Right renal pelvis (tissue), 4 donors: ENCODE measurements around the gene SLC36A3. TPM values are rescaled to one million over a fixed set of nuclear protein-coding genes. Genes with fewer than 3 reads are reported as not detected.
"Not testable (repeated sequence)": the region's sequence is repeated elsewhere in the genome, so short reads cannot be mapped to it uniquely, and the experiment has no call there.

Experiments
- DNase-seq, 4 donors: peaks; one replicate each; pipeline ENCODE4 v3.0.0-alpha.2; 2013; ENCODE audit warnings: low read depth in 4 of 4, low spot score in 3 of 4, missing footprints in 1 of 4
- polyA plus RNA-seq, 4 donors: library from polyadenylated mRNA; unstranded; fragments of 120-200 nt; gene quantifications; one replicate each; pipeline ENCODE4 v1.2.1, GENCODE V29; 2013; ENCODE audit not compliant: insufficient read length in 4 of 4

The SLC36A3 gene
- polyA plus RNA-seq, 4 donors: 0.01 TPM; not detected in 3

GRCh38 chr5:151309821-151310220, 6.3 kb upstream of the SLC36A3 start:
- DNase-seq: not testable (repeated sequence)

GRCh38 chr5:151309266-151309665, 5.7 kb upstream of the SLC36A3 start:
- DNase-seq: not testable (repeated sequence)

DNA sequence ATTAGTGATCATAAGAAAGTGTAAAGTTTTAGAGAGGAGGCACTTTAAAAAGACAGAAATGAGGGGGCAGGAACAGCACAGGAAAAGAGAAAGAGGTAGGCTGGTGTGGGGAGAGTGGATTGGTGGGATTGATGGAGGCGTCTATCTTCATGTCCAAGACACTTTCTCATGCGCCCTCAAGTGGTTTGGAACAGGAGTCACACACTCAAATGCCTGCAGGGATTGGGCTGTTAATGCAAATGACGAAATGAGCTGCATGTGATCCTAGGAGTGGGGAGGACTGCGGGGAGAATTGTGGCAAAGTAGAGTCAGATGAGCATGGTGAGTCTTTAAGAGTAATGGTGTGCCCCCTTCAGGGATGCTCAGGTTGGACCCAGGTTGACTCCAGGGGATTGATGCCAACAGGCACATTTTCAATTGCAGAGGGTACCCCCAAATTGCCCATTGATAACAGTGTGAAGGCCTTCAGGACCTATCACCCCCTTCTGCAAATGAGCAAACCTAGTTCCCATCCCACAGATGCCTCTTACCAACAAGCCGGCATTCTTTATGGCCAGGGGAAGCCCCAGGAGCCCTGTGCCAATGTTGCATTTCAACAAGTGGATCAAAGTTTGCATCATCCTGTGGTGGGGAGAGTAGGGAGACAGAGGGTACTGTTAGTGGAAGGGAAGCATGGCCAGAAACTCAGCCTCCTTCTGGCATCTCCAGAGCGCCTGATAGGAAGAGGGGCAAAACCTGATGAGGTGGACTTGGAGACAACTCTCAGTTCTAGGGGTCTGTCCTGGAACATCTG, 5.3 kb downstream of the SLC36A3 start:
- DNase-seq: no peak

DNA sequence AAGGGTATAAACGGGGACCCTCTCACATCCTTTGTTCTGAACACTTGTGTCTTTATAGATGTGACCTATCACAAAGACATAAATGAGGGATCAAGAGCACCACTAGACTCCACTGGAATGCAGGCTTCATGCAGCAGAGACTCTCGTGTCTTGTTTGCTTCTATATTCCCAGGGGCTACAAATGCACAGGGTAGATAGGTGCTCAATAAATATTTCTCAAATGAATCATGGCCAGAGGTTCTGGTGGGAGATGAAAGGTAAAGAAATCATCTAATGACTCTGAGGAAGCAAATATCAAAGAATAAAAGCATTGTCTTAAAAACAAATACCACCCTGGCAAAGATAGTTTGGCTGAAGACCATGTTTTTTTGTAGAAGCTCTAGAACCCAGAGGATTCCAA, 6.6 kb downstream of the SLC36A3 start:
- no peak for DNase-seq

- DNase-seq: no peak
Observed at GRCh38 chr5:151296478-151296830, 7.1 kb downstream of the SLC36A3 start.

DNA sequence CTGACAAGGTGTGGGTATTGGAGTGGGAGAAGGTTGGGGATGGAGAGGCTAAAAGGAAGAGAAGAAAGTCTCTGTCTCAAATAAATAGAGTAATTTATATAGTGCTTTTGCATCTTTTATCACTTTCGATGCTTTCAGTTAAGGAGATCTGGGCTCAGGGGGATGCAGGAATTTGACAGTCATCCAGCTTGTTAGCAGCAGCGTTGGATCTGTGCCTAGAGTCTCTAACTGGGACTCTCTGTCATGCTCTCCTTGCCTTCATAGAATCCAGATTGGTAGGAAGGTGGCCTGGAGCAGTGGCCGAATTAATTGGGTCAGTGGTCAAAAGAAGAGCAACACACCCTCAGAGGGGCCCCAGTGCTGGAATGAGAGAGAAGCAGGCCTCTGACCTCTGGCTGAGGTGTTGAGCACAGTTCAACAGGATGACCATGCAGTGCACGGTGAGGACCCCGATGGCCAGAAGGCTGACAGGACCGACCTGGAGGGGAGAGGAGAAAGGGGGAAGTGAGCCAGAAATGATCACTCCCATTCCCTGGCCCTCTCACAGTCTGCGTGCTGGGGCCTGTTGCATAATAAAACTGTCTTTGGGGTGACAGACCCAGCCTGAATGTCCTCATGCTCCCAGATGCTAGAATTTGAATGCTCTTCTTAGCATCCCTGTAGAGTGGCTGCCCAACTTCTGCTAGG, 7.6 kb downstream of the SLC36A3 start:
- no peak for DNase-seq

DNA sequence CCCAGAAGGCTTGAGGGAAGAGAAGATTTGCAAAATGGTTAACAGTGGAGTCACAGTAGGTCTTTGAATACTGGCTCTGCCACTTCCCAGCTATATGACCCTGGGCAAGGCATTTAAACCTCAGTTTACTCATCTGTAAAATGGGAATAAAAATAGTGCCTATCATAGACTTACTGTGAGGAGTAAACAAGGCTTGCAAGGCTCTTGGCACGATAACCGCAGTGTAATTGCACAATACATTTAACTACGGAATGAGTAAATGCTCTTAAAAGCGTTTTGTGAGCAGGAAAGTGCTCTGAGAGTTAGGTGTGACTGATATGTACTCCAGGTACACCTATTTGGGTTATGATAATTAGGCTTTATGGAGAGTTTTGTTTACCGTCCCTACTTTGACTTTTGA, 8.4 kb downstream of the SLC36A3 start:
- no peak for DNase-seq

- DNase-seq: no peak
Observed at GRCh38 chr5:151293624-151294023, 9.9 kb downstream of the SLC36A3 start.

DNA sequence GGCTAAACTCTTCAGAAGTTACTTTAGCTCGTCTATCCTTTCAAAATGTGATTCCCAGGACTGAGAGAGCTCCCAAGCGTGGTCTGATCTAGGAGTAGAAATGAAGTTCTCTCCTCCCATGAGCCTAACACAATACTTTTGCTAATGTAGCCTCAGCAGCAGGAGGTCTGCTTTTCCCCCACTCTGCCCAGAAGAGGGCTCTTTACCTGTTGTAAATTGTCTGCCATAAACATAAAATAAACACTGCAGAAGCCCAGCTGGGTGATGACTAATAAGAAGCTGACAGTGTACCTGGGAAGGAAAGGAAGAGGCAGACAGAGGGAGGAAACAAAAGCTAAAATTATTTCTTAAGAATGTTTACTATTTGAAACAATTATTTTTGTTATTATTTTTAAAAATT, 15.4 kb downstream of the SLC36A3 start:
- no peak for DNase-seq

- no peak for DNase-seq
Observed at GRCh38 chr5:151286246-151286645, 17.3 kb downstream of the SLC36A3 start.

GRCh38 chr5:151285683-151286082, 17.9 kb downstream of the SLC36A3 start:
- no peak for DNase-seq

GRCh38 chr5:151284392-151284967, 19.1 kb downstream of the SLC36A3 start:
- DNase-seq: no peak

DNA sequence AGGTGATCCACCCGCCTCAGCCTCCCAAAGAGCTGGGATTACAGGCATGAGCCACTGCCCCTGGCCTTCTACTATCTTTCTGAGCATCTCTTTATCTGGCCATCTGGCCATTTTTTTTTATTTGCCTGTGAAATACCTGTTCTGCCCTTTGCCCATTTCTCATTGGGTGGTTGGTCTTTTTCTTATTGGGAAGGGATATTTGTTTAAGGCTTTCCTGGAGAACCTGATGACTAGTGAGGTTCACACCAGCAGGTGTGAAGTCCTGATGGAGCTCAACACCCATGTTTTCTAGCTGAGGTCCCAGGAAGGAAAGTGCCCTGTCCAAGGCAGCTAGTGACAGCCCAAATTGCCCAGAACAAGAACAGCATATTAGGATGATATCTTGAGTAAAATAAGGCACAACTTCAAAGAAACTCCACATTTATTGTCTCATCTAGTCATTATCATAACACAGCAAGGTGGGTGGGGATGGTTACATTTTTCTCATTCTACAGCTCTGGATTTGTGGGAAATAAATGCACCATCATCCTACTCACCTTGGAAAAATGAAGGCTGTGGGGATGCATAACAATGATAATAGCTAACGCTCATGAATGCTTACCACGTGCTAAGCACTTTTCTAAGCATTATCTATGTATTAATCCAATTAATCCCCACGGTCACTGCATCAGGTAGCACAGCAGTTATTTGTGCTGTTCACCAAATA, 20.3 kb downstream of the SLC36A3 start:
- no peak for DNase-seq

- DNase-seq: no peak
Observed at GRCh38 chr5:151281001-151281639, 22.4 kb downstream of the SLC36A3 start.

DNA sequence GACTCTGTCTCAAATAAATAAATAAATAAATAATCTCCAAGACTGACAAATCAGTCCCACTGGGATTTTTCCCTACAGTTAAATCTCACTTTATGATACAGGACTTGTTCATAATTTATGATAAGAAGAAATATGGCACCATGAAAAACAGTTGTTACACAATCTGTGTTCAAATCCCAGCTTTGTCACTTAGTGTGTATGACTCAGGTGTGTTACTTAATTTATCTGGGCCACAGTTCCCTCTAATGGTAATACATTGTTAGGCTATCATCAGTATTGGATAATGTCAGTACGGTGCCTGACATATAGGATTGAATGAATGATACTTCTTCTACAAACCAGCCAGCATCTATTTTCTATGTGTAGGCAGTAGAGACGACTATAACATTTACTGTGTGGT, 23.1 kb downstream of the SLC36A3 start:
- DNase-seq: no peak

DNA sequence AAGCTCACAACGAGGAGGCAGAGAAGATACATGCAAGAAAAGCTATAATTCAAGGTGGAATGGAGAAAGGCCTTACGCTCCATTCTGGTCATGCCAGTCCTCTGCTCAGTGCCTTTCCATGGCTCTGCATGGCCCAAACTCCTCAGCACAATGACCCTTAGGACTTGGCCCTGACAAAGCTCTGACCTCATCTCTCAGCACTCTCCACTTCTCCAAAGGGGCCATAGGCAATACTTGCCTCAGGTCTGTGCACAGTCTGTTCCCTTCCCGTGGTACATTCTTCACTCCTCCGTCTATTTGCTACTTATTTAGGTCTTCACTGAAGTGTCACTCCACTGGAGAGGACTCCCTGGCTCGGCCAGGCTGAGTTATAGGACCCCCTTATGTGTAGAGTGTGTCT, 24.7 kb downstream of the SLC36A3 start:
- no peak for DNase-seq

DNA sequence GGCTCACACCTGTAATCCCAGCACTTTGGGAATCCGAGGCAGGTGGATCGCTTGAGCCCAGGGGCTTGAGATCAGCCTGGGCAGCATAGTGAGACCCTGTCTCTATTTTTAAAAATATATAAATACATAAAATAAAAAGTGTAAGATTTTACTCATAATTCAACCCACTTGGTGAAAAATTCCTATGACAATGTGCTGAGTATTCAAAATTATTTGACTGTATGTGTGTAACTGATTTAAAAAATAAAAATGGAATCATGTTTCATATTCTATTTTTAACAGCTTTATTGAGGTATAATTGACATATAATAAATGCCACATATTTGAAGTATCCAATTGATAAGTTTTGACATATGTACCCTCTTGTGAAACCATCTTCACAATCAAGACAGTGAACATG, 27.8 kb downstream of the SLC36A3 start:
- no peak for DNase-seq

DNA sequence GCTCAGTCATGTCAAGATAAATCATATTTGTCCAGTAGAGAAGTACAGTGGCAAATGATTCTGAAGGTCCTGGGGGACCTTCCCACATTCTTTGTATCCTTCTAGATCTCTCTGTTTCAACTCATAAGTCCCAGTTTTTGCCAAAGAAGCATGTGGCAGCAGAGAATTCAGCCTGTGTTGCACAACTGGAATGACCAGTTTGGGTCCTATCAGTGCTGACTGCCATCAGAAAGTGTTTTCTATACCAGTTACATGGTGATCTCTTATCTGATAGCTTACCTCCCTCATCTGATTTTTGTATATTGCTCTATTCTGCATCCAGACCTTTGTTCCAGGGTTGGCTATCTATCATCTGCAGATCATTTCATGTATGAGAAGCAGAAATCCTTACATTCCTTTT, 28.9 kb downstream of the SLC36A3 start:
- no peak for DNase-seq

GRCh38 chr5:151271336-151271735, 32.2 kb downstream of the SLC36A3 start:
- DNase-seq: no peak

GRCh38 chr5:151270599-151270998, 33.0 kb downstream of the SLC36A3 start:
- DNase-seq: no peak
